Measurements from ENCODE around the gene FAM135A.

GRCh38 chr6:70409216-70409615, 4.1 kb upstream of the FAM135A start:
- TF ChIP-seq, protein P1, sequence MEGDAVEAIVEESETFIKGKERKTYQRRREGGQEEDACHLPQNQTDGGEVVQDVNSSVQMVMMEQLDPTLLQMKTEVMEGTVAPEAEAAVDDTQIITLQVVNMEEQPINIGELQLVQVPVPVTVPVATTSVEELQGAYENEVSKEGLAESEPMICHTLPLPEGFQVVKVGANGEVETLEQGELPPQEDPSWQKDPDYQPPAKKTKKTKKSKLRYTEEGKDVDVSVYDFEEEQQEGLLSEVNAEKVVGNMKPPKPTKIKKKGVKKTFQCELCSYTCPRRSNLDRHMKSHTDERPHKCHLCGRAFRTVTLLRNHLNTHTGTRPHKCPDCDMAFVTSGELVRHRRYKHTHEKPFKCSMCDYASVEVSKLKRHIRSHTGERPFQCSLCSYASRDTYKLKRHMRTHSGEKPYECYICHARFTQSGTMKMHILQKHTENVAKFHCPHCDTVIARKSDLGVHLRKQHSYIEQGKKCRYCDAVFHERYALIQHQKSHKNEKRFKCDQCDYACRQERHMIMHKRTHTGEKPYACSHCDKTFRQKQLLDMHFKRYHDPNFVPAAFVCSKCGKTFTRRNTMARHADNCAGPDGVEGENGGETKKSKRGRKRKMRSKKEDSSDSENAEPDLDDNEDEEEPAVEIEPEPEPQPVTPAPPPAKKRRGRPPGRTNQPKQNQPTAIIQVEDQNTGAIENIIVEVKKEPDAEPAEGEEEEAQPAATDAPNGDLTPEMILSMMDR (IDR thresholded peaks at IDR 0.05; ENCODE audit: insufficient read depth, low read length) = no peak
- TF ChIP-seq REST (IDR thresholded peaks at IDR 0.05; ENCODE audit: insufficient replicate concordance, low read depth) (no peak), SPI1 (IDR thresholded peaks at IDR 0.05; ENCODE audit: borderline replicate concordance, low read depth) (no peak; the same call in 1 of the 2 replicates)

Measured in HL-60 (cell line).